ENCODE measurements around the gene TMEM164.

TMEM164 gene

GRCh38 chrX:110043506-110043905, 40.6 kb downstream of the TMEM164 start:
- H3K4me3 ChIP-seq (ENCODE audit: low read length) = no peak overlapping the region
- peaks cover 16% of the 10 kb centered on the region for H3K4me1 ChIP-seq (ENCODE audit: insufficient read depth, low read length)
- no peaks in the 10 kb centered on the region for H3K27me3 ChIP-seq (ENCODE audit: insufficient read depth, low read length)
- no peak overlapping the region for H3K27ac ChIP-seq (ENCODE audit: low read depth, low read length)
- WGBS = no CpG with 5 or more reads among the region's 2 CpGs
- no peak overlapping the region for H3K9ac ChIP-seq (ENCODE audit: low read depth, low read length)
- H3K9me3 ChIP-seq (ENCODE audit: insufficient read depth, low read depth, low read length) = no peaks in the 10 kb centered on the region
- no peaks in the 10 kb centered on the region for H3K36me3 ChIP-seq (ENCODE audit: insufficient read depth, low read length)

GRCh38 chrX:110044346-110045249, 41.7 kb downstream of the TMEM164 start:
- Histone ChIP-seq H3K27me3 (ENCODE audit: insufficient read depth, low read length) (no peaks in the 10 kb centered on the region), H3K9me3 (ENCODE audit: insufficient read depth, low read depth, low read length) (no peaks in the 10 kb centered on the region), H3K36me3 (ENCODE audit: insufficient read depth, low read length) (no peaks in the 10 kb centered on the region), H3K27ac (ENCODE audit: low read depth, low read length) (no peak overlapping the region), H3K4me3 (ENCODE audit: low read length) (no peak overlapping the region), H3K4me1 (ENCODE audit: insufficient read depth, low read length) (peaks cover 16% of the 10 kb centered on the region), H3K9ac (ENCODE audit: low read depth, low read length) (no peak overlapping the region)
- WGBS = 95% methylated on average over 3 of the region's 4 CpGs

- H3K4me3 ChIP-seq (ENCODE audit: low read length) = no peak overlapping the region
- no peaks in the 10 kb centered on the region for H3K27me3 ChIP-seq (ENCODE audit: insufficient read depth, low read length)
- WGBS = 73% methylated on average over 3 of the region's 3 CpGs
- no peaks in the 10 kb centered on the region for H3K36me3 ChIP-seq (ENCODE audit: insufficient read depth, low read length)
- no peak overlapping the region for H3K27ac ChIP-seq (ENCODE audit: low read depth, low read length)
- no peak overlapping the region for H3K9ac ChIP-seq (ENCODE audit: low read depth, low read length)
- H3K9me3 ChIP-seq (ENCODE audit: insufficient read depth, low read depth, low read length) = no peaks in the 10 kb centered on the region
- peaks cover 14% of the 10 kb centered on the region for H3K4me1 ChIP-seq (ENCODE audit: insufficient read depth, low read length)
Measured at GRCh38 chrX:110045421-110045820, 42.5 kb downstream of the TMEM164 start.

DNA sequence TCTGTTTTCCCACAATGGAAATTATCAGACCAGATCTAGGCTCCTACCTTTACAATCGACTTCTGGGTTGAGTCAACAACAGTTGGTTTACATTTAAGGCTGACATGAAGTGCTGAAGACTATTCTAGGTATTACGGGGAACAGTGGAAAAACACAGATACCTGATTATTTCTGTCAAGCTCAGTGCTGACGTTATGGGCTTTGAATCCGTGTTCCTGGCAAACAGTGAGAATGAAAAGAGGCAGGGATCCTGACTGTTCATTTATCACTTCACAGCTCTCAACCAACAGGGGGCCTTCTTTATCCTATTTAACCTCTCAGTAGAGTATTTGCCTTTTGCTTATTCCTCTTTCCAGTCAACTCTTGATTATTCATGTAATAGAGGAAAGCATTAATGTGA, 43.1 kb downstream of the TMEM164 start:
- Histone ChIP-seq H3K27ac (ENCODE audit: low read depth, low read length) (no peak overlapping the region; the same call in 1 of the 2 replicates), H3K4me1 (ENCODE audit: insufficient read depth, low read length) (peaks cover 18% of the 10 kb centered on the region), H3K36me3 (ENCODE audit: insufficient read depth, low read length) (no peaks in the 10 kb centered on the region), H3K9ac (ENCODE audit: low read depth, low read length) (no peak overlapping the region), H3K4me3 (ENCODE audit: low read length) (no peak overlapping the region), H3K9me3 (ENCODE audit: insufficient read depth, low read depth, low read length) (no peaks in the 10 kb centered on the region), H3K27me3 (ENCODE audit: insufficient read depth, low read length) (no peaks in the 10 kb centered on the region)
- 27% methylated on average over 4 of the region's 4 CpGs for WGBS

- no CpG with 5 or more reads among the region's 1 CpG for WGBS
- H3K4me1 ChIP-seq (ENCODE audit: insufficient read depth, low read length) = peaks cover 20% of the 10 kb centered on the region
Measured at GRCh38 chrX:110046971-110047370, 44.1 kb downstream of the TMEM164 start.

GRCh38 chrX:110049096-110049495, 46.2 kb downstream of the TMEM164 start:
- H3K27ac ChIP-seq (ENCODE audit: low read depth, low read length) = no peak overlapping the region
- H3K9ac ChIP-seq (ENCODE audit: low read depth, low read length) = no peak overlapping the region
- no peaks in the 10 kb centered on the region for H3K9me3 ChIP-seq (ENCODE audit: insufficient read depth, low read depth, low read length)
- H3K4me1 ChIP-seq (ENCODE audit: insufficient read depth, low read length) = peaks cover 20% of the 10 kb centered on the region
- 100% methylated on average over 1 of the region's 1 CpG for WGBS
- no peak overlapping the region for H3K4me3 ChIP-seq (ENCODE audit: low read length)
- no peaks in the 10 kb centered on the region for H3K27me3 ChIP-seq (ENCODE audit: insufficient read depth, low read length)
- H3K36me3 ChIP-seq (ENCODE audit: insufficient read depth, low read length) = no peaks in the 10 kb centered on the region

More at GRCh38 chrX:110046971-110047370, 44.1 kb downstream of the TMEM164 start:
- Histone ChIP-seq H3K9ac (ENCODE audit: low read depth, low read length) (no peak overlapping the region), H3K27ac (ENCODE audit: low read depth, low read length) (no peak overlapping the region), H3K27me3 (ENCODE audit: insufficient read depth, low read length) (no peaks in the 10 kb centered on the region), H3K36me3 (ENCODE audit: insufficient read depth, low read length) (no peaks in the 10 kb centered on the region), H3K4me3 (ENCODE audit: low read length) (no peak overlapping the region), H3K9me3 (ENCODE audit: insufficient read depth, low read depth, low read length) (no peaks in the 10 kb centered on the region)

DNA sequence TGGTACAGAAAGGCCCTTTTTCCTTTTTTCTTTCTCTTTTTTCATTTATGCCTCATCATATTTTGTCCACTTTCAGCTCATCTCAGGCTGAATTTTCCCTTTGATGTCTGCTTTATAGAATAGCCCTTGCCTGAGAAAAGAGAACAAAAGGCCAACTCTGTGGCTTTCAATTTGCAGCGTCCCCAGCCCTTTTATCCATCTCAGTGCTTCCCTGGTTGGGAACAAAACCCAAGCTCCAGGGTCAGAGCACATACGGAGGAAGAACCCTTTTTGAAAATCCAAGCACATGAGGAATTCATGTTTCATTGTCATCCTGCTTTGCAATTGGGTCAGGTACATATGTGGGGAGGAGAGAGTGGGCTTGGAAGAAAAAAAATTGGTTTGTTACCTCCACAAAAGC, 47.5 kb downstream of the TMEM164 start:
- H3K9me3 ChIP-seq (ENCODE audit: insufficient read depth, low read depth, low read length) = no peaks in the 10 kb centered on the region
- H3K4me3 ChIP-seq (ENCODE audit: low read length) = no peak overlapping the region
- 65% methylated on average over 2 of the region's 2 CpGs for WGBS
- H3K36me3 ChIP-seq (ENCODE audit: insufficient read depth, low read length) = 0 out of 2 replicates have a peak, but pooled peaks cover 2% of the 10 kb centered on the region
- H3K9ac ChIP-seq (ENCODE audit: low read depth, low read length) = no peak overlapping the region
- no peaks in the 10 kb centered on the region for H3K27me3 ChIP-seq (ENCODE audit: insufficient read depth, low read length)
- peaks cover 20% of the 10 kb centered on the region for H3K4me1 ChIP-seq (ENCODE audit: insufficient read depth, low read length)
- H3K27ac ChIP-seq (ENCODE audit: low read depth, low read length) = no peak overlapping the region

DNA sequence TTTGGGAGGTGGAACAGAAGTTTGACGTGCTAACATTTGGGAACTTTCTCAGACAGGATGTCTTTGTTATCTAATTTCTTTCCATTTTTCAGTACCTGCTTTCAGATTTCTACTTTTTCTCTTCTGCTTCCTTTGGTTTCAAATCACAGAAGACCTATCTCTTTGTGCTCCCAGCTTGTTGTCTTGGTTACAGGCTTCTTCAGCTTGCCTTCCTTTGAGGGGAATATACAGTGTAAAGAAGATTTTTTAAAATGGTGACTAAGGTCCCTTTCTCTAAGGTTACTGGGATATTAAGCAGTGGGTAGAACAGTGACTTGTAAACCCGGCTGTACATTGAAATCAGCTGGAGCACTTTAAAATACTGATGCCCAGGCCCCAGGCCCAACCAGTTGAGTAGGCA, 48.0 kb downstream of the TMEM164 start:
- Histone ChIP-seq H3K27ac (ENCODE audit: low read depth, low read length) (no peak overlapping the region), H3K27me3 (ENCODE audit: insufficient read depth, low read length) (no peaks in the 10 kb centered on the region), H3K9me3 (ENCODE audit: insufficient read depth, low read depth, low read length) (no peaks in the 10 kb centered on the region), H3K9ac (ENCODE audit: low read depth, low read length) (no peak overlapping the region), H3K4me3 (ENCODE audit: low read length) (no peak overlapping the region), H3K36me3 (ENCODE audit: insufficient read depth, low read length) (0 out of 2 replicates have a peak, but pooled peaks cover 2% of the 10 kb centered on the region), H3K4me1 (ENCODE audit: insufficient read depth, low read length) (peaks cover 20% of the 10 kb centered on the region)
- 96% methylated on average over 2 of the region's 2 CpGs for WGBS

DNA sequence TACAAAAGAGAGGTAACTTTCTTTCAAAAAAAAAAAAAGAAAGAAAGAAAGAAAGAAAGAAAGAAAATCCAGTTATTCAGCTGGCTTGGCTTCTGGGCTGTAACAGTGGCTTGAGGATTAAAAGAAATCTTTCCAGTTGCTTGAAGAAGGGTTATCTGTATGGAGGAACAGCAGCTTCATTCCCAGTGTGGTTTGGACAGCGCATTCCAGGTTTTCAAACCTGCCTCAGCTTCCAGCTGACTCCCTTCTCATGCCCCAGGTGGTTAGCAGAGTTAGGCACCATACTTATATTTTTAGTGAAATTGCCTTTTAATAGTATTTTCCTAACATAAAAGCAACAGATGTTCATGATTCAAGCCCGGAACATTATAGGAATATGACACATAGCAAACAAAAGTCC, 48.6 kb downstream of the TMEM164 start:
- Histone ChIP-seq H3K9ac (ENCODE audit: low read depth, low read length) (no peak overlapping the region), H3K9me3 (ENCODE audit: insufficient read depth, low read depth, low read length) (no peaks in the 10 kb centered on the region), H3K4me1 (ENCODE audit: insufficient read depth, low read length) (peaks cover 15% of the 10 kb centered on the region), H3K27ac (ENCODE audit: low read depth, low read length) (no peak overlapping the region; the same call in 1 of the 2 replicates), H3K4me3 (ENCODE audit: low read length) (no peak overlapping the region), H3K36me3 (ENCODE audit: insufficient read depth, low read length) (0 out of 2 replicates have a peak, but pooled peaks cover 2% of the 10 kb centered on the region), H3K27me3 (ENCODE audit: insufficient read depth, low read length) (no peaks in the 10 kb centered on the region)
- 100% methylated on average over 2 of the region's 2 CpGs for WGBS

- H3K4me1 ChIP-seq (ENCODE audit: insufficient read depth, low read length) = peaks cover 7% of the 10 kb centered on the region; the same call in 1 of the 2 replicates
- H3K9me3 ChIP-seq (ENCODE audit: insufficient read depth, low read depth, low read length) = no peaks in the 10 kb centered on the region
- no peak overlapping the region for H3K4me3 ChIP-seq (ENCODE audit: low read length)
- H3K27ac ChIP-seq (ENCODE audit: low read depth, low read length) = no peak overlapping the region
- 0 out of 2 replicates have a peak, but pooled peaks cover 2% of the 10 kb centered on the region for H3K36me3 ChIP-seq (ENCODE audit: insufficient read depth, low read length)
- no peaks in the 10 kb centered on the region for H3K27me3 ChIP-seq (ENCODE audit: insufficient read depth, low read length)
- H3K9ac ChIP-seq (ENCODE audit: low read depth, low read length) = no peak overlapping the region
Measured at GRCh38 chrX:110052303-110052702, 49.4 kb downstream of the TMEM164 start.

- 80% methylated on average over 1 of the region's 1 CpG for WGBS
- H3K9ac ChIP-seq (ENCODE audit: low read depth, low read length) = no peak overlapping the region
- H3K4me3 ChIP-seq (ENCODE audit: low read length) = no peak overlapping the region
- H3K27me3 ChIP-seq (ENCODE audit: insufficient read depth, low read length) = no peaks in the 10 kb centered on the region
- H3K4me1 ChIP-seq (ENCODE audit: insufficient read depth, low read length) = peaks cover 6% of the 10 kb centered on the region; the same call in 1 of the 2 replicates
- H3K27ac ChIP-seq (ENCODE audit: low read depth, low read length) = no peak overlapping the region
- H3K9me3 ChIP-seq (ENCODE audit: insufficient read depth, low read depth, low read length) = no peaks in the 10 kb centered on the region
- H3K36me3 ChIP-seq (ENCODE audit: insufficient read depth, low read length) = 0 out of 2 replicates have a peak, but pooled peaks cover 2% of the 10 kb centered on the region
Measured at GRCh38 chrX:110053453-110053852, 50.5 kb downstream of the TMEM164 start.
